Erythroblast (primary cell): ENCODE data around the gene TGM6.

Source experiments
- GATA1 ChIP-seq: IDR thresholded peaks from 2 replicates; pipeline ENCODE4 v1.6.1; 2011; ENCODE audit warnings: low read depth, mild to moderate bottlenecking, control low read depth, low read length, moderate library complexity
- POLR2A ChIP-seq: IDR thresholded peaks from 2 replicates; pipeline ENCODE4 v1.6.1; 2011; ENCODE audit warnings: mild to moderate bottlenecking, low read length

DNA sequence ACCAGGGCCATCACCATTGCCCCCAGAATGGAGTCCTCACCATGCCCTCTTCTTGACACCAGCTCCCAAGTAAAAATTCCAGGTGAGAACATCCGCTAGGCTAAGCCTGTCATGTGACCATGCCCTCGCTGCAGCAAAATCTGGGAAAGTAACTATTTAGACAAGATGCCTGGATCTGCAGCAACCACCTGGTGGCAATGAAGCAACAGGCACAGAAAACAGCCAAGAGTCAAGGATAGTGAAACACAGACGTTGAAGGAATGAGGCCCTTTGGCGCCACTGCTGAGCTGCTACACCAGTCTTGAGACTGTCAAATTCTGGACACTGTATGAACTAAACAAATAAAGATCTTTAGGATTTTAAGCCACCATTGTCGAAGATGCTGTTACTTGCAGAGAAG lies 30.1 kb upstream of the TGM6 start:
- TF ChIP-seq POLR2A (no peak), GATA1 (no peak)
